ENCODE data around the gene CHST7. TPM values are rescaled to one million over a fixed set of nuclear protein-coding genes. Genes with fewer than 3 reads are reported as not detected.

CHST7 gene
- total and polyA plus RNA-seq, 2 experiments from 2014 or later, result 7.6 to 27.2 TPM

DNA sequence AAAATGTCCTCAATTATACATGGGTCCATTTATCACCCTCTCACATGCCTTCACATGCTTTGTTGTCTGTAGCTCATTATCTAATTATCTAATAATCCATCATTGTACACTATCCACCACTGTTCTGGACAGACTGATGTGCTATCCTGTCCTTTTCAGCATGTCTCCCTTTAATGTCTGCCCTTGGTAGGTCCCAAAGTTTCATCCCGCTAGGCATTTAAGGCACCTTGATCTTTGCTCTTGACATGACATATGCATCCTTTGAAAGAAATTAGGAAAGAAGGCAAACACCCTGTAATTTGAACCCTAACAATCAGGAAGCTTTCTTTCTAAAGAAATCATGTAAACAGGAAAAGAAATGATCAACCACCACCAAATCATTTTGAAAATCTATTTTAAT is 5.7 kb downstream of the CHST7 start:
- H3K79me2 ChIP-seq (replicated peaks; ENCODE audit: insufficient read depth), result peaks cover 72% of the 10 kb centered on the region
- H3K4me3 ChIP-seq, result no peak overlapping the region
- H4K20me1 ChIP-seq (replicated peaks; ENCODE audit: insufficient read depth), result no peaks in the 10 kb centered on the region
- Mint-ChIP-seq H3K4me3 (no peak overlapping the region; the same call in 2 of the 3 replicates), H3K27ac (no peak overlapping the region), H3K9me3 (no peaks in the 10 kb centered on the region), H3K27me3 (ENCODE audit: insufficient read depth, low read depth, poor library complexity) (peaks cover 6% of the 10 kb centered on the region), H3K4me1 (peaks cover 29% of the 10 kb centered on the region), H3K36me3 (ENCODE audit: low read depth) (peaks cover 19% of the 10 kb centered on the region)
- no peak overlapping the region for H3K4me2 ChIP-seq
- peaks cover 17% of the 10 kb centered on the region; the same call in 1 of the 2 replicates for H3K27me3 ChIP-seq (ENCODE audit: insufficient read depth)
- ATAC-seq (no peak), DNase-seq (ENCODE audit: low spot score) (no peak)
- no peaks in the 10 kb centered on the region for H3K36me3 ChIP-seq (ENCODE audit: insufficient read depth)
- no peaks in the 10 kb centered on the region for H3F3A ChIP-seq (replicated peaks; ENCODE audit: low read depth)
- H3K4me1 ChIP-seq (ENCODE audit: insufficient read depth), result peaks cover 21% of the 10 kb centered on the region
- TF ChIP-seq ZNF331 (CRISPR knock-in tag; IDR thresholded peaks at IDR 0.05; ENCODE audit: low read depth), result no peak
- TF ChIP-seq STAT1 (IDR thresholded peaks at IDR 0.05; ENCODE audit: unreplicated experiment), result no peak
- TF ChIP-seq, protein P1, sequence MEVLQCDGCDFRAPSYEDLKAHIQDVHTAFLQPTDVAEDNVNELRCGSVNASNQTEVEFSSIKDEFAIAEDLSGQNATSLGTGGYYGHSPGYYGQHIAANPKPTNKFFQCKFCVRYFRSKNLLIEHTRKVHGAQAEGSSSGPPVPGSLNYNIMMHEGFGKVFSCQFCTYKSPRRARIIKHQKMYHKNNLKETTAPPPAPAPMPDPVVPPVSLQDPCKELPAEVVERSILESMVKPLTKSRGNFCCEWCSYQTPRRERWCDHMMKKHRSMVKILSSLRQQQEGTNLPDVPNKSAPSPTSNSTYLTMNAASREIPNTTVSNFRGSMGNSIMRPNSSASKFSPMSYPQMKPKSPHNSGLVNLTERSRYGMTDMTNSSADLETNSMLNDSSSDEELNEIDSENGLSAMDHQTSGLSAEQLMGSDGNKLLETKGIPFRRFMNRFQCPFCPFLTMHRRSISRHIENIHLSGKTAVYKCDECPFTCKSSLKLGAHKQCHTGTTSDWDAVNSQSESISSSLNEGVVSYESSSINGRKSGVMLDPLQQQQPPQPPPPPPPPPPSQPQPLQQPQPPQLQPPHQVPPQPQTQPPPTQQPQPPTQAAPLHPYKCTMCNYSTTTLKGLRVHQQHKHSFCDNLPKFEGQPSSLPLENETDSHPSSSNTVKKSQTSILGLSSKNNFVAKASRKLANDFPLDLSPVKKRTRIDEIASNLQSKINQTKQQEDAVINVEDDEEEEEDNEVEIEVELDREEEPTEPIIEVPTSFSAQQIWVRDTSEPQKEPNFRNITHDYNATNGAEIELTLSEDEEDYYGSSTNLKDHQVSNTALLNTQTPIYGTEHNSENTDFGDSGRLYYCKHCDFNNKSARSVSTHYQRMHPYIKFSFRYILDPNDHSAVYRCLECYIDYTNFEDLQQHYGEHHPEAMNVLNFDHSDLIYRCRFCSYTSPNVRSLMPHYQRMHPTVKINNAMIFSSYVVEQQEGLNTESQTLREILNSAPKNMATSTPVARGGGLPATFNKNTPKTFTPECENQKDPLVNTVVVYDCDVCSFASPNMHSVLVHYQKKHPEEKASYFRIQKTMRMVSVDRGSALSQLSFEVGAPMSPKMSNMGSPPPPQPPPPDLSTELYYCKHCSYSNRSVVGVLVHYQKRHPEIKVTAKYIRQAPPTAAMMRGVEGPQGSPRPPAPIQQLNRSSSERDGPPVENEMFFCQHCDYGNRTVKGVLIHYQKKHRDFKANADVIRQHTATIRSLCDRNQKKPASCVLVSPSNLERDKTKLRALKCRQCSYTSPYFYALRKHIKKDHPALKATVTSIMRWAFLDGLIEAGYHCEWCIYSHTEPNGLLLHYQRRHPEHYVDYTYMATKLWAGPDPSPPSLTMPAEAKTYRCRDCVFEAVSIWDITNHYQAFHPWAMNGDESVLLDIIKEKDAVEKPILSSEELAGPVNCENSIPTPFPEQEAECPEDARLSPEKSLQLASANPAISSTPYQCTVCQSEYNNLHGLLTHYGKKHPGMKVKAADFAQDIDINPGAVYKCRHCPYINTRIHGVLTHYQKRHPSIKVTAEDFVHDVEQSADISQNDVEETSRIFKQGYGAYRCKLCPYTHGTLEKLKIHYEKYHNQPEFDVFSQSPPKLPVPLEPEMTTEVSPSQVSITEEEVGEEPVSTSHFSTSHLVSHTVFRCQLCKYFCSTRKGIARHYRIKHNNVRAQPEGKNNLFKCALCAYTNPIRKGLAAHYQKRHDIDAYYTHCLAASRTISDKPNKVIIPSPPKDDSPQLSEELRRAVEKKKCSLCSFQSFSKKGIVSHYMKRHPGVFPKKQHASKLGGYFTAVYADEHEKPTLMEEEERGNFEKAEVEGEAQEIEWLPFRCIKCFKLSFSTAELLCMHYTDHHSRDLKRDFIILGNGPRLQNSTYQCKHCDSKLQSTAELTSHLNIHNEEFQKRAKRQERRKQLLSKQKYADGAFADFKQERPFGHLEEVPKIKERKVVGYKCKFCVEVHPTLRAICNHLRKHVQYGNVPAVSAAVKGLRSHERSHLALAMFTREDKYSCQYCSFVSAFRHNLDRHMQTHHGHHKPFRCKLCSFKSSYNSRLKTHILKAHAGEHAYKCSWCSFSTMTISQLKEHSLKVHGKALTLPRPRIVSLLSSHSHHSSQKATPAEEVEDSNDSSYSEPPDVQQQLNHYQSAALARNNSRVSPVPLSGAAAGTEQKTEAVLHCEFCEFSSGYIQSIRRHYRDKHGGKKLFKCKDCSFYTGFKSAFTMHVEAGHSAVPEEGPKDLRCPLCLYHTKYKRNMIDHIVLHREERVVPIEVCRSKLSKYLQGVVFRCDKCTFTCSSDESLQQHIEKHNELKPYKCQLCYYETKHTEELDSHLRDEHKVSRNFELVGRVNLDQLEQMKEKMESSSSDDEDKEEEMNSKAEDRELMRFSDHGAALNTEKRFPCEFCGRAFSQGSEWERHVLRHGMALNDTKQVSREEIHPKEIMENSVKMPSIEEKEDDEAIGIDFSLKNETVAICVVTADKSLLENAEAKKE (CRISPR knock-in tag; IDR thresholded peaks at IDR 0.05), result no peak
- no peak for TF ChIP-seq EZH2 (IDR thresholded peaks at IDR 0.05; ENCODE audit: low read depth, unreplicated experiment)
- no peak for TF ChIP-seq JUNB (IDR thresholded peaks at IDR 0.05; ENCODE audit: unreplicated experiment)
- TF ChIP-seq, protein P2, sequence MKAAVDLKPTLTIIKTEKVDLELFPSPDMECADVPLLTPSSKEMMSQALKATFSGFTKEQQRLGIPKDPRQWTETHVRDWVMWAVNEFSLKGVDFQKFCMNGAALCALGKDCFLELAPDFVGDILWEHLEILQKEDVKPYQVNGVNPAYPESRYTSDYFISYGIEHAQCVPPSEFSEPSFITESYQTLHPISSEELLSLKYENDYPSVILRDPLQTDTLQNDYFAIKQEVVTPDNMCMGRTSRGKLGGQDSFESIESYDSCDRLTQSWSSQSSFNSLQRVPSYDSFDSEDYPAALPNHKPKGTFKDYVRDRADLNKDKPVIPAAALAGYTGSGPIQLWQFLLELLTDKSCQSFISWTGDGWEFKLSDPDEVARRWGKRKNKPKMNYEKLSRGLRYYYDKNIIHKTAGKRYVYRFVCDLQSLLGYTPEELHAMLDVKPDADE (IDR thresholded peaks at IDR 0.05), result no peak
- TF ChIP-seq, protein P3, sequence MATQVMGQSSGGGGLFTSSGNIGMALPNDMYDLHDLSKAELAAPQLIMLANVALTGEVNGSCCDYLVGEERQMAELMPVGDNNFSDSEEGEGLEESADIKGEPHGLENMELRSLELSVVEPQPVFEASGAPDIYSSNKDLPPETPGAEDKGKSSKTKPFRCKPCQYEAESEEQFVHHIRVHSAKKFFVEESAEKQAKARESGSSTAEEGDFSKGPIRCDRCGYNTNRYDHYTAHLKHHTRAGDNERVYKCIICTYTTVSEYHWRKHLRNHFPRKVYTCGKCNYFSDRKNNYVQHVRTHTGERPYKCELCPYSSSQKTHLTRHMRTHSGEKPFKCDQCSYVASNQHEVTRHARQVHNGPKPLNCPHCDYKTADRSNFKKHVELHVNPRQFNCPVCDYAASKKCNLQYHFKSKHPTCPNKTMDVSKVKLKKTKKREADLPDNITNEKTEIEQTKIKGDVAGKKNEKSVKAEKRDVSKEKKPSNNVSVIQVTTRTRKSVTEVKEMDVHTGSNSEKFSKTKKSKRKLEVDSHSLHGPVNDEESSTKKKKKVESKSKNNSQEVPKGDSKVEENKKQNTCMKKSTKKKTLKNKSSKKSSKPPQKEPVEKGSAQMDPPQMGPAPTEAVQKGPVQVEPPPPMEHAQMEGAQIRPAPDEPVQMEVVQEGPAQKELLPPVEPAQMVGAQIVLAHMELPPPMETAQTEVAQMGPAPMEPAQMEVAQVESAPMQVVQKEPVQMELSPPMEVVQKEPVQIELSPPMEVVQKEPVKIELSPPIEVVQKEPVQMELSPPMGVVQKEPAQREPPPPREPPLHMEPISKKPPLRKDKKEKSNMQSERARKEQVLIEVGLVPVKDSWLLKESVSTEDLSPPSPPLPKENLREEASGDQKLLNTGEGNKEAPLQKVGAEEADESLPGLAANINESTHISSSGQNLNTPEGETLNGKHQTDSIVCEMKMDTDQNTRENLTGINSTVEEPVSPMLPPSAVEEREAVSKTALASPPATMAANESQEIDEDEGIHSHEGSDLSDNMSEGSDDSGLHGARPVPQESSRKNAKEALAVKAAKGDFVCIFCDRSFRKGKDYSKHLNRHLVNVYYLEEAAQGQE (IDR thresholded peaks at IDR 0.05; ENCODE audit: unreplicated experiment), result no peak
- no peaks in the 10 kb centered on the region for H3K9me2 ChIP-seq (ENCODE audit: insufficient read depth)
- no peak overlapping the region for H3K27ac ChIP-seq (ENCODE audit: low read depth)
- no peak overlapping the region for H2AFZ ChIP-seq
